ENCODE measurements around the gene MEF2A. TPM values are rescaled to one million over a fixed set of nuclear protein-coding genes. Genes with fewer than 3 reads are reported as not detected.

The MEF2A gene
- total RNA-seq, 2 donors from 2014 or later, result 20.1 to 36.8 TPM

DNA sequence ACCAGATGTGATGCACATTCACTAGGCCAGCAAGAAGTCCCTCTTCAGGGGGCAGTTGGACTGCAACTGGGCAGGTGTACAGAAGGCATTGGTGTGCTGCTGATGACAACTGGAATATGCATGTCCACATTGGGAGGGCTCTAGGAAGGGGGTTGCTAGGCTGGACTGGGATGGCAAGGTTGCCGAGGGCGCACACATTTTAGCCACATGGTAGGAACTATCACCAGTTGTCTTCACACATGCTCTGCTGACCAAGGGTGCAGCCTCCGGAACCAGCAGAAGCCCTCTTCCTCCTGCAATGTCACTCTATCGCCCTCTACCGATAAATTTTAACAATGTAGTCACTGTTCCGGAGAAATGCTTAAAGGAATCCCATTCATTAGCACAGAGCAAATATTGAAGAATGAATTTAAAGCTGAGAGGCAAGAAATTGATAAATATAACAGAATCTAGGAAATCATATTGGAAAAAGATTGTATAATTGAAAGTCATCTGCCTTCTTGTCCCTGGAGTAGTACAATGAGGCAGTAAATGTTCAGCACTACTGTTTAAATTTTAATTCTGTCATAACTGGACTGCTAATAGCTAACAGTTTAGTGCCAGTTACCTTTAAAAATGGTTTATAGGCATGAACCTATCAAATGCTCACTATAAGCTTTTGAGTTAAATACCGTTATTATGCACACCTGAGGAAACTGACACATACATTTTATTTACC, 190.1 kb downstream of the MEF2A start:
- intact Hi-C loops (cut with DNase I), result no loop called here

DNA sequence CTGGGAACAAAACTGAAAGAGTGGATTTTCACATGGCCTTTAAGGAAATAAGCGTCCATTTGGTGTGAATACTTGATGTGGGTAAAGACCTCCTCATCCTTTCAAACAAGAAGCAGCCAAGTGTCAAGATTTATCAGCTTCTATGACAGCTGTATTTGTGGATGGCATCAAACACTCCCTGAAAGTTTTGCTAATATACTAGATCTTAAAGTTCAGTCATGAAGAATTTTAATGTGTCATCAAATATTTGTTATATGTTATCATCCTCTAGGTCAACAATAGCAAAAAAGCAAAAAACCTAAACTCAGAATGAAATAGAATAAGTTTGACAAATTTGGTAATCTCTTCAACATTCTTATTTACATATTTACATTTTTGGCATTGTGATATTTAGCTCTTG, 196.5 kb downstream of the MEF2A start:
- no peaks in the 10 kb centered on the region for H3K4me1 ChIP-seq
- H3K9ac ChIP-seq (ENCODE audit: low read depth in 2 of 2, low read length in 2 of 2), result no peak overlapping the region
- no peak overlapping the region for H3K4me3 ChIP-seq
- intact Hi-C loops (cut with DNase I), result no loop called here
- no peak overlapping the region for H3K27ac ChIP-seq
- no peaks in the 10 kb centered on the region for H3K9me3 ChIP-seq
- no peaks in the 10 kb centered on the region for H3K27me3 ChIP-seq
- DNase-seq, result no peak
- TF ChIP-seq, protein P1, sequence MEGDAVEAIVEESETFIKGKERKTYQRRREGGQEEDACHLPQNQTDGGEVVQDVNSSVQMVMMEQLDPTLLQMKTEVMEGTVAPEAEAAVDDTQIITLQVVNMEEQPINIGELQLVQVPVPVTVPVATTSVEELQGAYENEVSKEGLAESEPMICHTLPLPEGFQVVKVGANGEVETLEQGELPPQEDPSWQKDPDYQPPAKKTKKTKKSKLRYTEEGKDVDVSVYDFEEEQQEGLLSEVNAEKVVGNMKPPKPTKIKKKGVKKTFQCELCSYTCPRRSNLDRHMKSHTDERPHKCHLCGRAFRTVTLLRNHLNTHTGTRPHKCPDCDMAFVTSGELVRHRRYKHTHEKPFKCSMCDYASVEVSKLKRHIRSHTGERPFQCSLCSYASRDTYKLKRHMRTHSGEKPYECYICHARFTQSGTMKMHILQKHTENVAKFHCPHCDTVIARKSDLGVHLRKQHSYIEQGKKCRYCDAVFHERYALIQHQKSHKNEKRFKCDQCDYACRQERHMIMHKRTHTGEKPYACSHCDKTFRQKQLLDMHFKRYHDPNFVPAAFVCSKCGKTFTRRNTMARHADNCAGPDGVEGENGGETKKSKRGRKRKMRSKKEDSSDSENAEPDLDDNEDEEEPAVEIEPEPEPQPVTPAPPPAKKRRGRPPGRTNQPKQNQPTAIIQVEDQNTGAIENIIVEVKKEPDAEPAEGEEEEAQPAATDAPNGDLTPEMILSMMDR (IDR thresholded peaks at IDR 0.05), result no peak
- no peaks in the 10 kb centered on the region for H3K36me3 ChIP-seq

More for the DNA sequence above, 190.1 kb downstream of the MEF2A start:
- H3K4me3 ChIP-seq, result no peak overlapping the region
- TF ChIP-seq, protein P1 (IDR thresholded peaks at IDR 0.05), result peak; percentile 74
- H3K9me3 ChIP-seq, result no peaks in the 10 kb centered on the region
- H3K27ac ChIP-seq, result no peak overlapping the region
- no peaks in the 10 kb centered on the region for H3K27me3 ChIP-seq
- H3K36me3 ChIP-seq, result no peaks in the 10 kb centered on the region
- H3K9ac ChIP-seq (ENCODE audit: low read depth in 2 of 2, low read length in 2 of 2), result no peak overlapping the region
- DNase-seq, result peak; percentile 29
- no peaks in the 10 kb centered on the region for H3K4me1 ChIP-seq

DNA sequence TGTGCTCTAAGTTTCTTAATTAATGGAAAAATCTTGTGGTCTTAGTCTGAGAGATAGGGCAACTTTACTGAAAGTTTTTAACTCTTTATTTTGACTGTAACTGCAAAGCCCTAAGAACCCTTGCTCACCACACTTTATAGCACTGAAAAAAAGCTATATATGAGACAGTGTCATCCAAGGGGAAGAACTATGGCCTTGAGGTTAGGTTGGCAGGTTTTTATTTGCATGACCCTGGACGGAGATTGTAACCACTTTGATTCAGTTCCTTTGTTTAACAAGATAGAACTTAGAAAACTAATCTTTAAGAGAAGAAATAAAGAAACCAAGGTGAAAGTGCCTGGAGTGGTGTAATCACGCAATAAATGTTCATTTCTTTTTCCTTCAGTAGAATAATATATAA, 198.0 kb downstream of the MEF2A start:
- no peak overlapping the region for H3K27ac ChIP-seq
- H3K9me3 ChIP-seq, result no peaks in the 10 kb centered on the region
- TF ChIP-seq, protein P1 (IDR thresholded peaks at IDR 0.05), result no peak
- H3K27me3 ChIP-seq, result no peaks in the 10 kb centered on the region
- DNase-seq, result no peak
- no peak overlapping the region for H3K4me3 ChIP-seq
- intact Hi-C loops (cut with DNase I), result no loop called here
- no peaks in the 10 kb centered on the region for H3K4me1 ChIP-seq
- H3K9ac ChIP-seq (ENCODE audit: low read depth in 2 of 2, low read length in 2 of 2), result no peak overlapping the region
- H3K36me3 ChIP-seq, result no peaks in the 10 kb centered on the region

DNA sequence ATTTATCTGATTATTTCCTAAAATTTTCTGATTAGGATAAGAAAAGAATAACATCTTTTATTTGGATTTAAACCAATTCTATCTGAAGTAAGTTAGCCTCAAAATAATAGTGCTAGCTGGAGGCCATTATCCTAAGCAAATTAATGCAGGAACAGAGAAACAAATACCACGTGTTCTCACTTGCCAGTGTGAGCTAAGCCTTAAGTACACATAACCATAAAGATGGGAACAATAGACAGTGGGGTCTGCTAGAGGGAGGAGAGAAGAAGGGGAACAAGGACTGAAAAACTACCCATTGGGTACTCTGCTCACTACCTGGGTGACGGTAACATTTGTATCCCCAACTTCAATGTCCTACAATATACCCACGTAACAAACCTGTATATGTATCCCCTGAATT, 198.7 kb downstream of the MEF2A start:
- Histone ChIP-seq H3K9me3 (no peaks in the 10 kb centered on the region), H3K27ac (no peak overlapping the region), H3K36me3 (no peaks in the 10 kb centered on the region), H3K4me1 (no peaks in the 10 kb centered on the region), H3K9ac (ENCODE audit: low read depth in 2 of 2, low read length in 2 of 2) (no peak overlapping the region), H3K27me3 (no peaks in the 10 kb centered on the region), H3K4me3 (no peak overlapping the region)
- TF ChIP-seq, protein P1 (IDR thresholded peaks at IDR 0.05), result no peak
- no peak for DNase-seq
- intact Hi-C loops (cut with DNase I), result no loop called here

Other genes starting within 250 kb of the MEF2A start
- gene LYSMD4, start 167.5 kb downstream of the MEF2A start, total RNA-seq, result 1 to 10 TPM; 8.2 to 9.1 TPM

All from colonic mucosa (tissue), 4 donors.